HepG2 (cell line): ENCODE data around the gene ARHGEF1. TPM values are rescaled to one million over a fixed set of nuclear protein-coding genes. Genes with fewer than 3 reads are reported as not detected.
"Not testable (repeated sequence)": the region's sequence is repeated elsewhere in the genome, so short reads cannot be mapped to it uniquely, and the experiment has no call there.

ENCODE experiments used
- ATAC-seq: fragments of 200-7000 bp; cut with Tn5 transposase; 3 replicates; pipeline ENCODE4 v1.9.1; 2020; ENCODE audit warnings: mild to moderate bottlenecking, moderate library complexity
- BruUV-seq: library from RNA; stranded (reverse); fragments of 400-500 nt; replicated peaks from 2 replicates; lab custom pipeline; 2021; lab: Mats Ljungman, UMichigan
- CTCF ChIA-PET: fragments of 300-600 bp; formaldehyde crosslinking; extraction: SDS; loops from one replicate; lab custom pipeline; 2021; ENCODE audit warnings: low total read pairs, inconsistent platforms, low intra/inter-chr PET ratio; lab: Yijun Ruan, JAX
- POLR2A ChIA-PET: fragments of 350-600 bp; sonication (Branson Sonifier 250); formaldehyde crosslinking; loops from one replicate; lab custom pipeline; 2020; ENCODE audit warnings: antibody characterized with exemption, inconsistent platforms; lab: Yijun Ruan, JAX
- DNase-seq: peaks from one replicate; pipeline ENCODE4 v3.0.0-alpha.2; 2015; ENCODE audit warnings: low spot score
- FAIRE-seq: peaks from 3 replicates; lab custom pipeline; 2011; peaks lifted over from hg19 to GRCh38; lab: Jason Lieb, UNC
- H2AFZ ChIP-seq: one replicate; pipeline ENCODE4 v1.6.1; 2011; ENCODE audit warnings: low read length, inconsistent platforms
- H3K27ac ChIP-seq: fragments of 300-600 bp; 3 replicates; pipeline ENCODE4 v1.8.0; 2011; ENCODE audit warnings: mixed run types, mild to moderate bottlenecking, mixed read lengths, low read length, inconsistent platforms; ENCODE audit not compliant: insufficient read depth; ENCODE audit errors: extremely low read length
- H3K27me3 ChIP-seq, 2 experiments: fragments of 200-600 bp in 1 of 2; 2 replicates in 1 of 2; 3 replicates in 1 of 2; pipeline versions ENCODE4 v1.6.0 to v1.8.0; 2011; ENCODE audit warnings: low read length in 2 of 2, mild to moderate bottlenecking in 2 of 2, moderate library complexity in 2 of 2, inconsistent platforms in 1 of 2; ENCODE audit not compliant: insufficient read depth in 2 of 2, control insufficient read depth in 1 of 2
- H3K36me3 ChIP-seq, 2 experiments: fragments of 200-600 bp in 1 of 2; replicated peaks in 1 of 2; 2 replicates in 1 of 2; 3 replicates in 1 of 2; pipeline versions ENCODE4 v1.5.1 to v1.8.0; 2011; ENCODE audit warnings: low read length in 2 of 2, inconsistent platforms in 1 of 2; ENCODE audit not compliant: insufficient read depth in 2 of 2, control insufficient read depth in 1 of 2
- H3K4me1 ChIP-seq: 2 replicates; pipeline ENCODE4 v1.5.1; 2012; ENCODE audit warnings: low read length, inconsistent platforms; ENCODE audit not compliant: insufficient read depth
- H3K4me2 ChIP-seq: 2 replicates; pipeline ENCODE4 v1.6.0; 2011; ENCODE audit warnings: low read depth, low read length, inconsistent platforms
- H3K4me3 ChIP-seq, 3 experiments: fragments of 200-600 bp in 1 of 3; sonication (generic), shearing (Covaris generic) in 1 of 3; replicated peaks in 1 of 3; 2 replicates each; pipeline ENCODE4 v1.5.1; 2011 to 2016; ENCODE audit warnings: low read length in 3 of 3, inconsistent platforms in 2 of 3, low read depth in 2 of 3, mild to moderate bottlenecking in 2 of 3, control low read depth in 1 of 3, mixed read lengths in 1 of 3; ENCODE audit not compliant: insufficient read depth in 1 of 3
- H3K79me2 ChIP-seq: one replicate; pipeline ENCODE4 v1.6.1; 2011; ENCODE audit warnings: low read length, inconsistent platforms; ENCODE audit not compliant: insufficient read depth
- H3K9ac ChIP-seq: 2 replicates; pipeline ENCODE4 v1.6.0; 2011; ENCODE audit warnings: mild to moderate bottlenecking, low read depth, low read length, inconsistent platforms; ENCODE audit not compliant: insufficient read depth
- H3K9me3 ChIP-seq: 2 replicates; pipeline ENCODE4 v1.5.1; 2012; ENCODE audit warnings: mild to moderate bottlenecking, low read length
- H4K20me1 ChIP-seq: 2 replicates; pipeline ENCODE4 v1.6.0; 2011; ENCODE audit warnings: inconsistent platforms, mild to moderate bottlenecking, low read length, moderate library complexity; ENCODE audit not compliant: insufficient read depth
- PRPF4 ChIP-seq: fragments of 200-400 bp; formaldehyde crosslinking; IDR thresholded peaks from 2 replicates; pipeline ENCODE4 v1.6.1; 2016; ENCODE audit warnings: low read length, low read depth; ENCODE audit not compliant: poor library complexity, severe bottlenecking
- ZBTB38 ChIP-seq: sonication (generic); formaldehyde crosslinking; IDR thresholded peaks from 2 replicates; pipeline ENCODE4 v1.5.1; 2020; ENCODE audit warnings: mild to moderate bottlenecking, missing genetic modification reagents
- ZC3H4 ChIP-seq: sonication (generic); formaldehyde crosslinking; IDR thresholded peaks from 2 replicates; pipeline ENCODE4 v1.4.0; 2020; ENCODE audit warnings: missing genetic modification reagents, borderline replicate concordance
- ZNF121 ChIP-seq: sonication (generic); formaldehyde crosslinking; IDR thresholded peaks from 2 replicates; pipeline ENCODE4 v1.5.0; 2020; ENCODE audit warnings: mild to moderate bottlenecking, missing genetic modification reagents
- ZNF562 ChIP-seq: sonication (generic); formaldehyde crosslinking; IDR thresholded peaks from 2 replicates; pipeline ENCODE4 v1.8.0; 2022; ENCODE audit warnings: missing genetic modification reagents, borderline replicate concordance
- WGBS: methylation state at CpG from one replicate; pipeline ENCODE4 v1.1.6; 2017; ENCODE audit warnings: low lambda C conversion rate; 5-methylcytosine and 5-hydroxymethylcytosine counted together
- in situ Hi-C: cut with HindIII; loops from 2 replicates; pipeline ENCODE4 v1.10.0; 2017; ENCODE audit warnings: low pct_unique_long_range_greater_than_20kb; ENCODE audit not compliant: extremely low pct_ligation_motif_present
- intact Hi-C: fragments of 100-400 bp; cut with micrococcal nuclease; formaldehyde crosslinking; loops from one replicate; pipeline ENCODE4 v1.10.0; 2022; ENCODE audit not compliant: unreplicated experiment
- polyA plus RNA-seq, 8 experiments: library from polyadenylated mRNA; depleted of rRNA in 3 of 8; stranded (reverse) in 7 of 8; unstranded in 1 of 8; fragments of >200 nt; fragmentation: Illumina TruSeq in 4 of 8; extraction: Trizol in 4 of 8; gene quantifications; 2 replicates each; pipeline versions ENCODE4 v1.2.1 to v1.2.3, GENCODE V29; 2011 to 2016; ENCODE audit warnings: low read depth in 4 of 8, missing spikeins in 1 of 8, mixed read lengths in 1 of 8; ENCODE audit not compliant: insufficient read depth in 1 of 8
- total RNA-seq, 5 experiments: library from RNA; depleted of rRNA; stranded (reverse); fragments of >200 nt; fragmentation: Illumina TruSeq; extraction: Trizol; gene quantifications; 2 replicates each; pipeline ENCODE4 v1.2.3, GENCODE V29; 2016; ENCODE audit warnings: low read depth in 1 of 5

Gene ARHGEF1
- total and polyA plus RNA-seq, 2 of the 13 experiments (the other 11 are each of a cell fraction or from before 2014, with no cell fraction given) = 33.7 to 34.7 TPM

GRCh38 chr19:41872775-41873647 is 10.0 kb upstream of the ARHGEF1 start (continued):
- no peak for TF ChIP-seq ZNF562
- TF ChIP-seq ZBTB38 = 0 out of 2 replicates have a peak, but pooled peaks have one; percentile 20
- TF ChIP-seq PRPF4 = no peak
- TF ChIP-seq ZC3H4 = peak; percentile 29; the same call in 1 of the 2 replicates

DNA sequence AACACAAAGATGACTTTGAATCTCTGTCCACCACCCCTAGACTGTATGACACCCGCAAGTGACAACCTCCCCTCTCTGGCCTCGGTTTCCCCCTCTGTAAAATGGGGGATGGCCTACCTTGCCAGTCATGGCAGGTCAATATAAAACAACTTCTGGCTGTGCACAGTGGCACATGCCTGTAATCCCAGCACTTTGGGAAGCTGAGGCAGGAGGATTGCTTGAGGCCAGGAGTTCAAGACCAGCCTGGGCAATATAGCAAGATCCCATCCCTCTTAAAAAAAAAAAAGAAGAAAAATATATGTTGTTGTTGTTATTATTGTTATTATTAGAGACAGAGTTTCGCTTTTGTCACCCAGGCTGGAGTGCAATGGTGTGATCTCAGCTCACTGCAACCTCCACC is 7.0 kb upstream of the ARHGEF1 start:
- POLR2A ChIA-PET = interaction anchor here (0.8 to 1.5 kb wide), 2 partner anchors 14 to 16 kb away, joined by 3 to 5 read pairs; partner anchors contain the start of gene RPS19
- H3K36me3 ChIP-seq = peaks cover 0 to 11% of the 10 kb centered on the region in 2 experiments; a peak in 2 of 5 replicates
- 0 out of 2 replicates have a peak, but pooled peaks have one; percentile 18 for TF ChIP-seq ZNF121 (CRISPR knock-in tag)
- in situ Hi-C loops, H3K27ac ChIP-seq, FAIRE-seq, ATAC-seq, H3K79me2 ChIP-seq, H3K9ac ChIP-seq, H3K9me3 ChIP-seq, H3K4me2 ChIP-seq, H3K27me3 ChIP-seq, CTCF ChIA-PET, BruUV-seq, H3K4me3 ChIP-seq, DNase-seq, intact Hi-C loops, H2AFZ ChIP-seq: not testable (repeated sequence)
- 12% methylated on average over 3 of the region's 3 CpGs for WGBS
- H3K4me1 ChIP-seq = peaks cover 25% of the 10 kb centered on the region
- peaks cover 20% of the 10 kb centered on the region for H4K20me1 ChIP-seq
